Fibroblast of pulmonary artery (primary cell): ENCODE measurements around the gene PROX2.
A peak's percentile ranks its signal among the peaks of the same experiment; 100 is the strongest.

Experiments
- DNase-seq: peaks from one replicate; pipeline ENCODE4 v3.0.0-alpha.2; 2010; ENCODE audit warnings: low read depth
- H3K4me3 ChIP-seq: replicated peaks from 2 replicates; pipeline ENCODE4 v1.5.1; 2011; ENCODE audit warnings: low read depth, mild to moderate bottlenecking, control low read depth, low read length, moderate library complexity
- TF ChIP-seq, protein P1 (sequence below): IDR thresholded peaks from 2 replicates; pipeline ENCODE4 v1.5.1; 2011; ENCODE audit warnings: mild to moderate bottlenecking, control low read depth, low read length, inconsistent platforms; ENCODE audit errors: missing control alignments

Gene PROX2

DNA sequence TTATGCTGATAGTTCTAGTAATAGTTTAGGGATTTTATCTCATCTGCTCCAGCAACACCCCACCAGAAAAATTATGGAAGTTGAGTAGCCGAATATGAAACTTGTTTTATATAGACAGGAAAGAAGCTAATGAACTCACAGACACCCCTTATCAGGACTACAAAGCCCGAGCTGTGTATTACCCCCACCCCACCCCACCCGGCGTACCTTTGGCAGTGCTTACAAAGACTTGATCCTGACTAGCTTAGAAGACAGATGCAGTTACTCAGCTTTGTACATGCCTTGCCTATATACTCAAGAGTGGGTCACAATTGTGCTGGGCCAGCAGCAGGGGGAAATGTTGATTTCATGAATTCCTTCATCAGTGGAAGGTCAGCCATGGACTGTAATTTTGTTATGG is 22.4 kb downstream of the PROX2 start:
- DNase-seq: no peak

DNA sequence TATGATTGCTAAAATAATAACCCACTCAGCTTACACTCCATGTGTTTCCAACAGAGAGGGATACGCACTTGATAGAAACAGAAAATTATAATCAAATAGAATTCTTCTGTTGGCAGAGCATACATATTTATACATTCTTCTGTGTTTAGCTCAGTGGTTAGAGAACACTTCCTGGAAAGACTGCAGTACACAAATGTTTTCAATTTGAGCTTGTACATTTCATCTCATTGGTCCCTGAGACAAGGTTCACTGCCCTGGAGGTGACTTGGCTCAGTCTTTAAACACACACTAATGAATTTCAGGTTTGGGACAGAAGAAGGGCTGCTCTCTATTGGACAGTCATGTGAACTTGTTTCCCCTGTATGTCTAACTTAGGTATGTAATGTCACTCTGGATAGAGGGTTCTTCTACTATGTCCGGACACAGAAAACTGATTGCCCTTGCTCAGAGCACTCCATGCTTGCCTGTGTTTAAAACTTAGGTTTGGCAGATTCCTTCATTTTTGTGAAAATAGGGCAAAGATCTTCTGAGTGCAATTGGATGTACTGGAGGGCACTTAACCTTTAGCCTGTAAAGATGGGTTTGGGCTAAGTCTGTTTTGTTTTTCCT is 22.9 kb downstream of the PROX2 start:
- TF ChIP-seq, protein P1, sequence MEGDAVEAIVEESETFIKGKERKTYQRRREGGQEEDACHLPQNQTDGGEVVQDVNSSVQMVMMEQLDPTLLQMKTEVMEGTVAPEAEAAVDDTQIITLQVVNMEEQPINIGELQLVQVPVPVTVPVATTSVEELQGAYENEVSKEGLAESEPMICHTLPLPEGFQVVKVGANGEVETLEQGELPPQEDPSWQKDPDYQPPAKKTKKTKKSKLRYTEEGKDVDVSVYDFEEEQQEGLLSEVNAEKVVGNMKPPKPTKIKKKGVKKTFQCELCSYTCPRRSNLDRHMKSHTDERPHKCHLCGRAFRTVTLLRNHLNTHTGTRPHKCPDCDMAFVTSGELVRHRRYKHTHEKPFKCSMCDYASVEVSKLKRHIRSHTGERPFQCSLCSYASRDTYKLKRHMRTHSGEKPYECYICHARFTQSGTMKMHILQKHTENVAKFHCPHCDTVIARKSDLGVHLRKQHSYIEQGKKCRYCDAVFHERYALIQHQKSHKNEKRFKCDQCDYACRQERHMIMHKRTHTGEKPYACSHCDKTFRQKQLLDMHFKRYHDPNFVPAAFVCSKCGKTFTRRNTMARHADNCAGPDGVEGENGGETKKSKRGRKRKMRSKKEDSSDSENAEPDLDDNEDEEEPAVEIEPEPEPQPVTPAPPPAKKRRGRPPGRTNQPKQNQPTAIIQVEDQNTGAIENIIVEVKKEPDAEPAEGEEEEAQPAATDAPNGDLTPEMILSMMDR: no peak
- H3K4me3 ChIP-seq: no peak overlapping the region
- DNase-seq: peak; percentile 56

More for the DNA sequence above, 22.4 kb downstream of the PROX2 start:
- no peak overlapping the region for H3K4me3 ChIP-seq
- TF ChIP-seq, protein P1: no peak

DNA sequence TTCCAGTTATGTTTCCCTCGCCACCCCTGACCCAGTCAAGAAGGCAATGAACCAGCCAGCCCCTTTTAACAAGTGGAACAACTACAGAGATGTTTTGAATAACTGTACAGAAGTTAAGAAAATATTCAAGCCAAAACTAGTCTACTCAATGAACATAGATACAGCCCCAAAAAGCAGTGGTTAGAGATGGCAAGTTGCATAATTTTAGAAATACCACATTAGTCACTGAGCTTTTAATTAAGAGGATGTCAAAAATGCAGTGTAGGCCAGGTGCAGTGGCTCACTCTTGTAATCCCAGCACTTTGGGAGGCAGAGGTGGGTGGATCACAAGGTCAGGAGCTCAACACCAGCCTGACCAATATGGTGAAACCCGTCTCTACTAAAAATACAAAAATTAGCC is 27.2 kb downstream of the PROX2 start:
- H3K4me3 ChIP-seq: no peak overlapping the region
- TF ChIP-seq, protein P1: no peak
- DNase-seq: no peak

DNA sequence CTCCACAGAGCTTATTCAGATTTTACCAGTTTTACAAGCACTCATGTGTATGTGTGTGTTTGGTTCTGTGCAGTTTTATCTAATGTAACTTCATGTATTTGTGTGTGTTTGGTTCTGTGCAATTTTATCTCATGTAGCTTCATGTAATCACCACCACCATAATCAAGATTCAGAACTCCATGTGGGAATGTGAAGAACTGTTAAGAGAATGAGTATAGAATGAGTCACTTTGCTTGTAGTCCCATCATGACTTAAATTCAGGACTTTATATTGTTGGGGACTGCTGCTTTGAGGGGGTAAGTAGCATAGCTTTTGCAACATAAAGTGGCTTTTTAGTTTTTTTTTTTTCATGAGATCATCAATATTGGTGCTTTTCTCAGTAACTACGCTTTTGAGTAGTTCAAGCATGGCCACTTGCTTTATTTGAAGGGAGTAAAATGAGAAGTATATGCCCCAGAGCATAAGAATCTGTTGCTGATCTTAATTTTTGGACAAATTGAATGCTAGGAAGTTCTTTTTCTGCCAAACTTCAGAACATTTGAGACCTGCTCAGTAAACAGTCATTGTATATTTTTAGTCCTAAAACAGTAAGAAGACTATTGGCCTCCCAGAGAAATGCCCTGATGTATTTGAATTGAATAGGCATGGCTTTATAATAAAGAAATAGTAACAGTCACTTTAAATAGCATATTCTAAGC is 28.8 kb downstream of the PROX2 start:
- no peak overlapping the region for H3K4me3 ChIP-seq
- DNase-seq: peak; percentile 42
- TF ChIP-seq, protein P1: no peak

DNA sequence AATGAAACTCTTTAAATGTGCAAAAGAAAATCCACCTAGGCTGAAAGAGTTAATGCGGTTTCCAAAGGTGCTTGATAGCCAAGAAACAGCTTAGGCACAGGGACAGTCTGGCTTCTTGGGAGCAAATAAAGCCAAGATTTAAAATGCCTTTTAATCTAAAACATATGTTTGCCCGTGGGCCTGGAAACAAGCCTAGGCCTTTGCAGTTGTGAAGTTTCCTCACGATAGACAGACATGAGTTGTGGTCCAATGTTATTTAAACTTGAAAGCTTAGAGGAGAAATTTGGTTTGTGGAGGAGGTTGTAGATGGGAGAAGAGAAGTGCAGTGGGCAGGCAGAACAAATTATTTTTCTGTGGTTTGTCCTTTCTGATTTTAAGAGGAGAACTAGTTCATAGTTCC is 29.8 kb downstream of the PROX2 start:
- TF ChIP-seq, protein P1: no peak
- DNase-seq: peak; percentile 19
- H3K4me3 ChIP-seq: no peak overlapping the region

DNA sequence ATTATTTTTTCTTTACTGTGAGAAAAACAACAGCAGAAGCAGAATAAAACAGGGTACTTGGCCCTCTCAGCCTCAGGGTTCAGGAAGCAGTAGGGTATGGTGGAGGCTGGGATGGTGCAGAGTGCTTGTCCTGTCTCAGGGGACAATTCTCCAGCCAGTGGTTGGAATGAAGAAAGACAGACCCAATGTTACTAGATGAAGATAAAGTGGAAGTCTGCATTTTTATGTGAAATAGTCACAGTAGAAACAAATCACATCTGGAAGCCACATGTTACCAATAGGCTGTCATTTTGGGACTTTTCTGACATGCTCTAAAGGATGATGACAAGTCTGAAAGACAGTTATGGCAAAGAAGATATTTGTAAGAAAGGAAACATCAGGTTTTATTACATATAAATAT is 32.3 kb downstream of the PROX2 start:
- H3K4me3 ChIP-seq: no peak overlapping the region
- peak; percentile 47 for DNase-seq
- TF ChIP-seq, protein P1: no peak
